ENCODE results near the gene RCL1.
A peak's percentile ranks its signal among the peaks of the same experiment; 100 is the strongest.
"Not testable (repeated sequence)": the region's sequence is repeated elsewhere in the genome, so short reads cannot be mapped to it uniquely, and the experiment has no call there.

The RCL1 gene

GRCh38 chr9:4886698-4887097, 94.0 kb downstream of the RCL1 start:
- DNase-seq (ENCODE audit: low read depth), result no peak

GRCh38 chr9:4887556-4887955, 94.8 kb downstream of the RCL1 start:
- no peak for DNase-seq (ENCODE audit: low read depth)

- no peak for DNase-seq (ENCODE audit: low read depth)
Measured at GRCh38 chr9:4890242-4890641, 97.5 kb downstream of the RCL1 start.

- no peak for DNase-seq (ENCODE audit: low read depth)
Measured at GRCh38 chr9:4890929-4891328, 98.2 kb downstream of the RCL1 start.

GRCh38 chr9:4891674-4892073, 98.9 kb downstream of the RCL1 start:
- no peak for DNase-seq (ENCODE audit: low read depth)

GRCh38 chr9:4892501-4893194, 99.9 kb downstream of the RCL1 start:
- no peak for DNase-seq (ENCODE audit: low read depth)

- no peak for DNase-seq (ENCODE audit: low read depth)
Measured at GRCh38 chr9:4894076-4894475, 101.3 kb downstream of the RCL1 start.

GRCh38 chr9:4899853-4900252, 107.1 kb downstream of the RCL1 start:
- DNase-seq (ENCODE audit: low read depth), result not testable (repeated sequence)

GRCh38 chr9:4901401-4902134, 108.8 kb downstream of the RCL1 start:
- DNase-seq (ENCODE audit: low read depth), result peak; percentile 1

- DNase-seq (ENCODE audit: low read depth), result no peak
Measured at GRCh38 chr9:4902135-4902475, 109.4 kb downstream of the RCL1 start.

- DNase-seq (ENCODE audit: low read depth), result no peak
Measured at GRCh38 chr9:4904322-4905134, 111.8 kb downstream of the RCL1 start.

- no peak for DNase-seq (ENCODE audit: low read depth)
Measured at GRCh38 chr9:4905135-4905490, 112.4 kb downstream of the RCL1 start.

Data from activated T-helper 1 cell treated with Interleukin-2 at 50 U/mL for 16 hours (primary cell).